Activated CD8-positive, alpha-beta memory T cell treated with anti-CD3 and anti-CD28 coated beads for 36 hours (primary cell): ENCODE data around the gene OCA2. TPM values are rescaled to one million over a fixed set of nuclear protein-coding genes. Genes with fewer than 3 reads are reported as not detected.

Source experiments
- CTCF ChIA-PET: fragments of 350-600 bp; sonication (Branson Sonifier 250); formaldehyde crosslinking; loops from one replicate; lab custom pipeline; 2021; ENCODE audit warnings: antibody characterized with exemption; lab: Charles Lee
- POLR2A ChIA-PET: fragments of 350-600 bp; sonication (Branson Sonifier 250); formaldehyde crosslinking; loops from one replicate; lab custom pipeline; 2021; ENCODE audit warnings: antibody characterized with exemption; lab: Charles Lee
- total RNA-seq, 2 experiments: library from RNA; stranded (reverse); gene quantifications; one replicate each; pipeline ENCODE4 v1.2.3, GENCODE V29; 2021

OCA2 gene
- total RNA-seq, 2 experiments from 2014 or later, result not detected

GRCh38 chr15:27928386-27928785, 170.7 kb downstream of the OCA2 start:
- POLR2A ChIA-PET, result no interaction called here
- CTCF ChIA-PET, result no interaction called here

GRCh38 chr15:27912283-27912682, 186.8 kb downstream of the OCA2 start:
- CTCF ChIA-PET, result no interaction called here
- POLR2A ChIA-PET, result no interaction called here

- ChIA-PET CTCF (no interaction called here), POLR2A (no interaction called here)
Observed at GRCh38 chr15:27906802-27907201, 192.3 kb downstream of the OCA2 start.

- POLR2A ChIA-PET, result no interaction called here
- CTCF ChIA-PET, result no interaction called here
Observed at GRCh38 chr15:27903405-27903804, 195.7 kb downstream of the OCA2 start.

- POLR2A ChIA-PET, result no interaction called here
- CTCF ChIA-PET, result no interaction called here
Observed at GRCh38 chr15:27902680-27903385, 196.3 kb downstream of the OCA2 start.

GRCh38 chr15:27899583-27900285, 199.4 kb downstream of the OCA2 start:
- POLR2A ChIA-PET, result no interaction called here
- CTCF ChIA-PET, result no interaction called here

- POLR2A ChIA-PET, result no interaction called here
- CTCF ChIA-PET, result no interaction called here
Observed at GRCh38 chr15:27897481-27897880, 201.6 kb downstream of the OCA2 start.

GRCh38 chr15:27894645-27895044, 204.5 kb downstream of the OCA2 start:
- POLR2A ChIA-PET, result no interaction called here
- CTCF ChIA-PET, result no interaction called here

- ChIA-PET CTCF (no interaction called here), POLR2A (no interaction called here)
Observed at GRCh38 chr15:27889258-27889657, 209.9 kb downstream of the OCA2 start.

GRCh38 chr15:27885201-27885600, 213.9 kb downstream of the OCA2 start:
- POLR2A ChIA-PET, result no interaction called here

GRCh38 chr15:27884726-27885125, 214.4 kb downstream of the OCA2 start:
- ChIA-PET POLR2A (no interaction called here), CTCF (no interaction called here)

More at GRCh38 chr15:27885201-27885600, 213.9 kb downstream of the OCA2 start:
- CTCF ChIA-PET, result no interaction called here

- ChIA-PET CTCF (no interaction called here), POLR2A (no interaction called here)
Observed at GRCh38 chr15:27878841-27879240, 220.3 kb downstream of the OCA2 start.

- POLR2A ChIA-PET, result no interaction called here
- CTCF ChIA-PET, result no interaction called here
Observed at GRCh38 chr15:27873828-27874227, 225.3 kb downstream of the OCA2 start.

- POLR2A ChIA-PET, result no interaction called here
- CTCF ChIA-PET, result no interaction called here
Observed at GRCh38 chr15:27873039-27873438, 226.1 kb downstream of the OCA2 start.

- ChIA-PET POLR2A (no interaction called here), CTCF (no interaction called here)
Observed at GRCh38 chr15:27872355-27872754, 226.8 kb downstream of the OCA2 start.

- ChIA-PET CTCF (no interaction called here), POLR2A (no interaction called here)
Observed at GRCh38 chr15:27871902-27872260, 227.2 kb downstream of the OCA2 start.

- POLR2A ChIA-PET, result no interaction called here
- CTCF ChIA-PET, result no interaction called here
Observed at GRCh38 chr15:27871078-27871901, 227.8 kb downstream of the OCA2 start.

- POLR2A ChIA-PET, result no interaction called here
- CTCF ChIA-PET, result no interaction called here
Observed at GRCh38 chr15:27870320-27870719, 228.8 kb downstream of the OCA2 start.

GRCh38 chr15:27869697-27870281, 229.3 kb downstream of the OCA2 start:
- ChIA-PET POLR2A (no interaction called here), CTCF (no interaction called here)

- ChIA-PET POLR2A (no interaction called here), CTCF (no interaction called here)
Observed at GRCh38 chr15:27868828-27869404, 230.2 kb downstream of the OCA2 start.
